Measurements from ENCODE around the gene CHKB. TPM values are rescaled to one million over a fixed set of nuclear protein-coding genes. Genes with fewer than 3 reads are reported as not detected.
A peak's percentile ranks its signal among the peaks of the same experiment; 100 is the strongest.

The CHKB gene
- total RNA-seq, 1 donor from 2014 or later = 47.4 TPM

- Mint-ChIP-seq H3K4me3 (ENCODE audit: unreplicated experiment) (no peak overlapping the region), H3K4me1 (ENCODE audit: low read depth) (no peaks in the 10 kb centered on the region), H3K27ac (ENCODE audit: unreplicated experiment) (no peak overlapping the region), H3K36me3 (ENCODE audit: low read depth) (no peaks in the 10 kb centered on the region), H3K9me3 (ENCODE audit: low read depth) (no peaks in the 10 kb centered on the region), H3K27me3 (ENCODE audit: low read depth) (peaks cover 7% of the 10 kb centered on the region)
- TF ChIP-seq, protein P1, sequence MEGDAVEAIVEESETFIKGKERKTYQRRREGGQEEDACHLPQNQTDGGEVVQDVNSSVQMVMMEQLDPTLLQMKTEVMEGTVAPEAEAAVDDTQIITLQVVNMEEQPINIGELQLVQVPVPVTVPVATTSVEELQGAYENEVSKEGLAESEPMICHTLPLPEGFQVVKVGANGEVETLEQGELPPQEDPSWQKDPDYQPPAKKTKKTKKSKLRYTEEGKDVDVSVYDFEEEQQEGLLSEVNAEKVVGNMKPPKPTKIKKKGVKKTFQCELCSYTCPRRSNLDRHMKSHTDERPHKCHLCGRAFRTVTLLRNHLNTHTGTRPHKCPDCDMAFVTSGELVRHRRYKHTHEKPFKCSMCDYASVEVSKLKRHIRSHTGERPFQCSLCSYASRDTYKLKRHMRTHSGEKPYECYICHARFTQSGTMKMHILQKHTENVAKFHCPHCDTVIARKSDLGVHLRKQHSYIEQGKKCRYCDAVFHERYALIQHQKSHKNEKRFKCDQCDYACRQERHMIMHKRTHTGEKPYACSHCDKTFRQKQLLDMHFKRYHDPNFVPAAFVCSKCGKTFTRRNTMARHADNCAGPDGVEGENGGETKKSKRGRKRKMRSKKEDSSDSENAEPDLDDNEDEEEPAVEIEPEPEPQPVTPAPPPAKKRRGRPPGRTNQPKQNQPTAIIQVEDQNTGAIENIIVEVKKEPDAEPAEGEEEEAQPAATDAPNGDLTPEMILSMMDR (IDR thresholded peaks at IDR 0.05) = no peak
- peak; percentile 59 for DNase-seq (ENCODE audit: low spot score)
Measured at GRCh38 chr22:50607659-50608020, 25.0 kb upstream of the CHKB start.

- H3K36me3 Mint-ChIP-seq (ENCODE audit: low read depth) = no peaks in the 10 kb centered on the region
- H3K9me3 Mint-ChIP-seq (ENCODE audit: low read depth) = no peaks in the 10 kb centered on the region
- DNase-seq (ENCODE audit: low spot score) = peak; percentile 83
- no peak overlapping the region for H3K27ac Mint-ChIP-seq (ENCODE audit: unreplicated experiment)
- H3K4me1 Mint-ChIP-seq (ENCODE audit: low read depth) = no peaks in the 10 kb centered on the region
- H3K27me3 Mint-ChIP-seq (ENCODE audit: low read depth) = peaks cover 7% of the 10 kb centered on the region
- no peak overlapping the region for H3K4me3 Mint-ChIP-seq (ENCODE audit: unreplicated experiment)
- TF ChIP-seq, protein P1 (IDR thresholded peaks at IDR 0.05) = no peak
Measured at GRCh38 chr22:50606946-50607658, 24.5 kb upstream of the CHKB start.

DNA sequence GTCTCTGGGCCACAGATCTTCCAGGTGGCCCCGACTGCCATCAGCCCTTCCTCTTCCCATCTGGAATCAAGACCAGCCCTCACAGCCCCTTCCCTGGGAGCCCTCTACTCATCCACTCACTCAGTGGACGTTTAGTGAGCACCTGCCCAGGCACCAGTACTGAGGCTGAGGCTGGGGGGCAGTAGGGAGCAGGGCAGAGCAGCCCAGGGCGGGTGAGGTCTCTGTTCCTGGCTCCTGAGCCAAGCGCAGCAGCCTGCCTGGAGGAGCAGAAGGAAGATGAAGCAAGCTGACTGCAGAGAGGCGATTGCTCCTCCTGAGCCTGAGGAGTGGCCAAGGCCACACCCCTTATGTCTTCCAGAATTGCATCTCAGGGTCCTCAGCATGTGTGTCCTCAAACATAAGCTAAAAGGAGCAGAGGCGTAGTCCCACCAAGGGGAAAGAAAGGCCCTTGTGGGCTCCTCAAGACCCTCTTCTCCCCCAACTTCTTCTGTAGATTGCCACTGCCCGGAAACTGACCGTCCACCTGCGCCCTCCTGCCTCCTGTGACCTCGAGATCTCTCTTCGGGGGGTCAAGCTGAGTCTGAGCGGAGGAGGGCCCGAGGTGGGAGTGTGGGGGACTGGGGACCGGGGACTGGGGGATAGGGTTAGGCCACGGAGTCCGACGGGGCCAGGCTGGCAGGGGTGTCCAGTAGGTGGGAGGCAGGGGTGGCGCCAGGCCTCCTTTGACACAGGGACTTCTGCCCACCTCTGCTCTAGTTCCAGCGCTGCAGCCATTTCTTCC, 23.7 kb upstream of the CHKB start:
- no peak overlapping the region for H3K27ac Mint-ChIP-seq (ENCODE audit: unreplicated experiment)
- TF ChIP-seq, protein P1 (IDR thresholded peaks at IDR 0.05) = peak; percentile 25
- peak; percentile 48 for DNase-seq (ENCODE audit: low spot score)
- H3K9me3 Mint-ChIP-seq (ENCODE audit: low read depth) = no peaks in the 10 kb centered on the region
- no peak overlapping the region for H3K4me3 Mint-ChIP-seq (ENCODE audit: unreplicated experiment)
- H3K27me3 Mint-ChIP-seq (ENCODE audit: low read depth) = peaks cover 7% of the 10 kb centered on the region
- H3K4me1 Mint-ChIP-seq (ENCODE audit: low read depth) = peaks cover 5% of the 10 kb centered on the region
- no peaks in the 10 kb centered on the region for H3K36me3 Mint-ChIP-seq (ENCODE audit: low read depth)

DNA sequence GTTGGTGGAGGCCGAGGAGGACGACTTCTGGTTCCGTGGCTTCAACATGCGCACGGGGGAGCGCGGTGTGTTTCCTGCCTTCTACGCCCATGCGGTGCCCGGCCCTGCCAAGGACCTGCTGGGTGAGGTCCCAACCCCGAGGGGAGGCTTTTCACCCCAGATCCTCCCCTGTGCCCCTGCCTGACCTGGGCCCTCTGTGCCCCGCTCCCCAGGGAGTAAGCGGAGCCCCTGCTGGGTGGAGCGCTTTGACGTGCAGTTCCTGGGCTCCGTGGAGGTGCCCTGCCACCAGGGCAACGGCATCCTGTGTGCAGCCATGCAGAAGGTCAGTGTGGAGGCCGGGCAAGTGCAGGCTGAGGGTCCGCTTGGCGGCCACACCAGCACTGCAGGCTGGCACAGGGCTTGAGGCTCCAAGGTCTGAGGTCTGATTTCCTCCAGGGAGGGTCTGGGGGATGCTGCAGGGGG, 23.0 kb upstream of the CHKB start:
- Mint-ChIP-seq H3K36me3 (ENCODE audit: low read depth) (no peaks in the 10 kb centered on the region), H3K27ac (ENCODE audit: unreplicated experiment) (no peak overlapping the region)

More for the DNA sequence above, 23.0 kb upstream of the CHKB start:
- no peak overlapping the region for H3K4me3 Mint-ChIP-seq (ENCODE audit: unreplicated experiment)
- no peak for DNase-seq (ENCODE audit: low spot score)
- H3K4me1 Mint-ChIP-seq (ENCODE audit: low read depth) = peaks cover 5% of the 10 kb centered on the region
- H3K9me3 Mint-ChIP-seq (ENCODE audit: low read depth) = no peaks in the 10 kb centered on the region
- TF ChIP-seq, protein P1 (IDR thresholded peaks at IDR 0.05) = no peak
- H3K27me3 Mint-ChIP-seq (ENCODE audit: low read depth) = peaks cover 7% of the 10 kb centered on the region

All from chondrocyte (in vitro differentiated cells).